ENCODE measurements around the gene GRPEL1. TPM values are rescaled to one million over a fixed set of nuclear protein-coding genes. Genes with fewer than 3 reads are reported as not detected.

GRPEL1 gene
- total RNA-seq, 2 experiments from 2014 or later = 27.4 to 43.7 TPM

GRCh38 chr4:7092026-7092425, 24.2 kb upstream of the GRPEL1 start:
- H3K4me1 ChIP-seq (ENCODE audit: insufficient read depth, low read length, poor library complexity, severe bottlenecking) = no peaks in the 10 kb centered on the region
- H3K4me3 ChIP-seq (ENCODE audit: low read depth, low read length, poor library complexity, severe bottlenecking) = no peak overlapping the region
- H3K4me2 ChIP-seq (ENCODE audit: low read length) = no peak overlapping the region
- no peaks in the 10 kb centered on the region for H3K9me3 ChIP-seq (ENCODE audit: low read length)
- ChIA-PET CTCF (ENCODE audit: unreplicated experiment) (no interaction called here), POLR2A (no interaction called here)
- H2AFZ ChIP-seq (ENCODE audit: low read length) = no peak overlapping the region
- H3K9me2 ChIP-seq (ENCODE audit: insufficient read depth, low read length) = no peaks in the 10 kb centered on the region
- no peak overlapping the region for H3K27ac ChIP-seq (ENCODE audit: low read depth, low read length, poor library complexity, severe bottlenecking)
- no TSS peak for BruUV-seq (replicated peaks)
- TF ChIP-seq EZH2phosphoT487 (IDR thresholded peaks at IDR 0.05; ENCODE audit: borderline replicate concordance, low read depth, low read length) (no peak), CTCF (conservative IDR thresholded peaks at IDR 0.05; ENCODE audit: low read length) (no peak)
- no peaks in the 10 kb centered on the region for H4K20me1 ChIP-seq (ENCODE audit: insufficient read depth, low read length)
- no peaks in the 10 kb centered on the region for H3K36me3 ChIP-seq (ENCODE audit: insufficient read depth, low read length)
- intact Hi-C loops (cut with micrococcal nuclease; ENCODE audit: unreplicated experiment) = no loop called here
- no peaks in the 10 kb centered on the region for H3K79me2 ChIP-seq (ENCODE audit: insufficient read depth, low read depth, low read length)
- no peak for DNase-seq (ENCODE audit: low spot score)

GRCh38 chr4:7089213-7089986, 21.5 kb upstream of the GRPEL1 start:
- DNase-seq (ENCODE audit: low spot score) = no peak

More at GRCh38 chr4:7089213-7089986, 21.5 kb upstream of the GRPEL1 start:
- no peak overlapping the region for H3K4me2 ChIP-seq (ENCODE audit: low read length)
- H3K27ac ChIP-seq (ENCODE audit: low read depth, low read length, poor library complexity, severe bottlenecking) = no peak overlapping the region
- intact Hi-C loops (cut with micrococcal nuclease; ENCODE audit: unreplicated experiment) = no loop called here
- TF ChIP-seq CTCF (conservative IDR thresholded peaks at IDR 0.05; ENCODE audit: low read length) (no peak), EZH2phosphoT487 (IDR thresholded peaks at IDR 0.05; ENCODE audit: borderline replicate concordance, low read depth, low read length) (no peak)
- CTCF ChIA-PET (ENCODE audit: unreplicated experiment) = interaction anchor here (0.6 kb wide), 1 partner anchor 12 kb away, joined by 3 read pairs; no protein-coding TSS in a partner anchor
- H3K36me3 ChIP-seq (ENCODE audit: insufficient read depth, low read length) = no peaks in the 10 kb centered on the region
- POLR2A ChIA-PET = no interaction called here
- H3K9me2 ChIP-seq (ENCODE audit: insufficient read depth, low read length) = no peaks in the 10 kb centered on the region
- H2AFZ ChIP-seq (ENCODE audit: low read length) = no peak overlapping the region
- H3K4me1 ChIP-seq (ENCODE audit: insufficient read depth, low read length, poor library complexity, severe bottlenecking) = no peaks in the 10 kb centered on the region
- no TSS peak for BruUV-seq (replicated peaks)
- H4K20me1 ChIP-seq (ENCODE audit: insufficient read depth, low read length) = no peaks in the 10 kb centered on the region
- H3K79me2 ChIP-seq (ENCODE audit: insufficient read depth, low read depth, low read length) = no peaks in the 10 kb centered on the region
- no peak overlapping the region for H3K4me3 ChIP-seq (ENCODE audit: low read depth, low read length, poor library complexity, severe bottlenecking)
- peaks cover 14% of the 10 kb centered on the region; the same call in 1 of the 2 replicates for H3K9me3 ChIP-seq (ENCODE audit: low read length)

Data from OCI-LY7 (cell line).